IPS-18c (cell line): ENCODE results near the gene DCAF8L1.
"Not testable (repeated sequence)": the region's sequence is repeated elsewhere in the genome, so short reads cannot be mapped to it uniquely, and the experiment has no call there.

ENCODE experiments used
- H3K4me3 ChIP-seq: 2 replicates; pipeline ENCODE4 v1.7.0; 2013; ENCODE audit warnings: low read depth, mild to moderate bottlenecking, low read length, moderate library complexity; ENCODE audit not compliant: insufficient read depth
- H3K9me3 ChIP-seq: one replicate; pipeline ENCODE4 v1.6.1; 2013; ENCODE audit warnings: mild to moderate bottlenecking, low read length, moderate library complexity; ENCODE audit not compliant: control insufficient read depth, insufficient read depth

Gene DCAF8L1

DNA sequence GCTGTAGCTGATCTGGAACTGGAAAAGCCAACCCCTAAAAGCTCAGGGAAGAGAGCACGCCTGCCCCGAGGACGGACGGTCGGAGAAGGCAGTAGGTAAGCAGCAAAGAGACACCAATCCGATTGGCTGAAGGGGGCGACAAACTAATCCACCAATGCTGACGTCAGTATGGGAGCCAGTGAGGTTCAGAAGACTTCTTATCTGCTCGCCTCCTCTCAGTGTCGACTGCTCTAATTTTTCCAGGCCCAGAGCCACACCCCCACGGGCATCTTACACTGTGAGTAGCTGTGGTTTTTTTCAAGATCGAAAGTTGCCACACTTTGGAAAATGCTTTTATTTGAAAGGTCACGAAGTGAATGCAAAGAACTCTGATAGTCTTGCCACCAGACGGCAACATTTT, at the start of gene DCAF8L1:
TSS of gene DCAF8L1 (minus strand) at position 101 of the 400 bp plus-strand sequence. CDS start 115 bp downstream, outside the sequence.
- no peaks in the 10 kb centered on the region for H3K9me3 ChIP-seq
- H3K4me3 ChIP-seq, result no peak within 1 kb of the TSS

DNA sequence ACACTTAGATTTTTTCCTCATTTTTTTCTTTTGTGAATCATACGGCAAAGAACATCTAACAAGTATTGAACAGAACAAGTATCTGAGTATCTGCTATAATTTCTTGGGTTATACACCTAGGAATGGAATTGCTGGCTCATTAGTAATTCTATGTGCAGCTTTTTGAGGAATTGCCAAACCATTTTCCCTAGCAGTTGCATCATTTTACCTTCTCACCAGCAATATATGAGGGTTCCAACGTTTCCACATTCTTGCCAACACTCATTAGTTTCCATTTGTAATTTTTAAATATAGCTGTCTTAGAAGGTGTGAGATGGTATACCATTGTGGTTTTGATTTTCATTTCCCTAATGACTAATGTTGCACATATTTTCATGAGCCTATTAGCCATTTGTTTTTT, 41.1 kb upstream of the DCAF8L1 start:
- Histone ChIP-seq H3K9me3 (peaks cover 2% of the 10 kb centered on the region), H3K4me3 (no peak overlapping the region)

DNA sequence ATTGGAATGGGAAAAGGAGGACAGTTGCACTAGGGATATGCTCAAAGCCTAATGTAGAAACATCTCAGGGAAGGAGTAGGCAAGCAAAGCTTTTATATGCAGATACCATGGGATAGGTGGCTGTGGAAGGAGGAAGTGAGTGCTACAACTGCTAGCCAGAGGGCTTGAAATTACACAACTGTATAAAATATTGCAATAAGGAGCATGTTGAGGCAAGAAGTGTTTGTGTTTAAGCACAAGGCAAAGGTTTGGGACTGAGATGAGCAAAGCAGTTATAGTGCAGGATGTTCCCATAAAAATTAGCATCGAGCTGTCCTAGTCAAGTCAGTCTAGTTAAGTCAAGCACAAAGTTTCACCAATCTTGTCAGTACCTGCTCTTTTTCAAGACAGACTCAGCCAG, 35.6 kb upstream of the DCAF8L1 start:
- H3K4me3 ChIP-seq, result no peak overlapping the region
- no peaks in the 10 kb centered on the region for H3K9me3 ChIP-seq

DNA sequence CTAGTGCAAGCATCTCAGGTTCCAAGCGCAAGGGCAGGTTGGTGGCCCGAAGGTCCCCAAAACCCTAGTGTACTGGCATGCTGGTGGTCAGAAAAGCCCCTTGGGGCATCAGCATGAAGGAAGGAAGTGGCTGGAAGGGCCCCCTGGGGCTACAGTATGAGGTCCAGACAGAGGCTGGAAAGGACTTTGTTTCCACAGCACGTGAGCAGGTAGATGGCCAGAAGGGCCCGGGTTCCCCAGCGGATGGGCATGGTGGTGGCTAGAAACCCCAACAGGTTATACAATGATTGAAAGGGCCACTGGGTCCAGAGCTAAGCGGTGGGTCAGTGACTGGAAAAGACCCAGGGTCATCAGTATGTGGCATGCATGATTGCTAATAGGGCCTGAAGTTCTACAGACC, 34.7 kb upstream of the DCAF8L1 start:
- Histone ChIP-seq H3K9me3 (no peaks in the 10 kb centered on the region), H3K4me3 (no peak overlapping the region)

DNA sequence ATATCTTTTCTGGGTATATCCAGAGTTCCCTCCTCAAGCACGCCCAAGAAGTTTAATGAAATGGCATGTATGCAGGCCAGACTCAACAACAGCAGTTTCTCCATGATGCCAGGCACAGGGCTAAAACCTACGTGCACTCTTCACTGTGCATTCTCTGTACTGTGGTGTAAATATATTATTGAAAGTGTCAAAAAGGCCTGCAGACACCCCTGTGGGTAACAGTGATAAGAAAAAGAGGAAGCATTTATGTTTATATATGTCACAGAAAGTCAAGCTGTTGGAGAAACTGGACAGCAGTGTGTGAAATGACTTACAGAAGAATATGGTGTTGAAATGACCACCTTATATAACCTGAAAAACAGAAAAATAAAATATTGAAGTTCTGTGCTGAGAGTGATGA, 29.6 kb upstream of the DCAF8L1 start:
- Histone ChIP-seq H3K9me3 (no peaks in the 10 kb centered on the region), H3K4me3 (no peak overlapping the region)

DNA sequence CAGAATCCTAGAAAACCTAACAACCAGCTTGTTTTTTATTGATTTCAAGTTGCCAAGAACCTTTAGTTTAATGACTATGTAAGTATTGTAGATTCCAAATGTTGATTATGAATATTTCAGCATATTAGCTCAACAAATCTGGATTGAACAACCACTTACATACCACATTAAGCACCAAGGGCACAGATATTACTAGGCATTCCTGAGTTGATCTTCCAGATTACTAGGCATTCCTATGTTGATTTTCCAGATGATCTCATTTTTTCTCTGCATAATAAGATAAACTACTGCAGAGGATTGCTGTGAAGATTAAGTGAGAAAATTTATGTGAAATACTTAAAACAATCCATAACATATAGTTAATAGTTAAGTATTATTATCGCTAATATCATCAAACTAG, 17.4 kb upstream of the DCAF8L1 start:
- Histone ChIP-seq H3K9me3 (no peaks in the 10 kb centered on the region), H3K4me3 (no peak overlapping the region)

DNA sequence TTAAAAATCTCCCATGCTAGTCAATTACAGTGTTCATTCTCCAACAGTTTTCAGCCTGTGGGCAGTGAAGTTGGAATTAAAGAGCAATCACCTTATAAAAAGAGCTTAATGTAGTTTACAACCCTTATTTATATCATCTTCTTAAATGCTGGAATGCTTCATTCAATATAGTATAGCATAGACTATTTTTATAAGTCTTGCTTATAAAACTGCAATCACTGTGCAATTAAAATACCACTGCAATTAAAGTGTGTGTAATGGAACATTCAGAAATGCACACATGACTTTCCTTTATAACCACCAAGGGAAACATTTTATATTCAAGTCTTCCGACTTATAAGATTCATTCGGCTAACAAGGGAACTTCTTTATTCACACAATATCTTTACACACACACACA, 16.4 kb upstream of the DCAF8L1 start:
- Histone ChIP-seq H3K4me3 (no peak overlapping the region), H3K9me3 (no peaks in the 10 kb centered on the region)

DNA sequence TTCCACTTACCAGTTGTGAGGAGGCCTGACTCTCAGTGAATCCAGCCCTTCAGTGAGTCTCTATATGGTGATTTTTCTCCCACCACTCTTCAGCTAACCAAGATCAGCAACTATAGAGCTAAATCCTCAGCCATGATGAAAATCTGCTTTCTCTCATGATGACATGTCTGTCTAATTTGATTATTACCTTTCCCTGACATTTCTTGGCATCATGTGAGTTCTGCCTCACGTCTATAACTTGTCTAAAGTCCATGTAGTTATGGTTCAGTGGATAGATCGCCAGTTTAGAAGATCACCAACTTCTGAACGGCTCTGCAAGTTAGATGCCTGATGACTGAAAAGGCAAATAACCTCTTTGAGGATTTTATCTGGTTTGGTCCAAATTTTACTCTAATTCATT, 14.9 kb upstream of the DCAF8L1 start:
- no peak overlapping the region for H3K4me3 ChIP-seq
- no peaks in the 10 kb centered on the region for H3K9me3 ChIP-seq

DNA sequence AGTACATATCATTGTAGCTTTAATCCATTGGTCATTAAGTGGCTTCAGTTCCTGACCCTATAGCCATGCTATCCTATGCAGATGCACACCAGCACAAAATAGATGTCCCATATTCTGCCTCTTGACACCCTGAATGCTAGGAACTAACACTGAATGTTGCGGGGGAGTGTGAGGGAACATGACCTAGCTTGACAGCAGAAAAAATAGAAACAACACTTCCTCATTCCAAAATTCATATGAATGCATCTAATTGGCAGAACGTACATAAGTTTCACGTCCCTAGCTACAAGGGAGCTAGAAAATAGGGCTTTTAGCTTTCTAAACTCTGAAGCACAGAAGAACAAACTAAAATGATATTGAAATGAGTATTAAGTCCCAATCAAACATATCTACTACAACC, 14.4 kb upstream of the DCAF8L1 start:
- H3K4me3 ChIP-seq, result no peak overlapping the region
- no peaks in the 10 kb centered on the region for H3K9me3 ChIP-seq

DNA sequence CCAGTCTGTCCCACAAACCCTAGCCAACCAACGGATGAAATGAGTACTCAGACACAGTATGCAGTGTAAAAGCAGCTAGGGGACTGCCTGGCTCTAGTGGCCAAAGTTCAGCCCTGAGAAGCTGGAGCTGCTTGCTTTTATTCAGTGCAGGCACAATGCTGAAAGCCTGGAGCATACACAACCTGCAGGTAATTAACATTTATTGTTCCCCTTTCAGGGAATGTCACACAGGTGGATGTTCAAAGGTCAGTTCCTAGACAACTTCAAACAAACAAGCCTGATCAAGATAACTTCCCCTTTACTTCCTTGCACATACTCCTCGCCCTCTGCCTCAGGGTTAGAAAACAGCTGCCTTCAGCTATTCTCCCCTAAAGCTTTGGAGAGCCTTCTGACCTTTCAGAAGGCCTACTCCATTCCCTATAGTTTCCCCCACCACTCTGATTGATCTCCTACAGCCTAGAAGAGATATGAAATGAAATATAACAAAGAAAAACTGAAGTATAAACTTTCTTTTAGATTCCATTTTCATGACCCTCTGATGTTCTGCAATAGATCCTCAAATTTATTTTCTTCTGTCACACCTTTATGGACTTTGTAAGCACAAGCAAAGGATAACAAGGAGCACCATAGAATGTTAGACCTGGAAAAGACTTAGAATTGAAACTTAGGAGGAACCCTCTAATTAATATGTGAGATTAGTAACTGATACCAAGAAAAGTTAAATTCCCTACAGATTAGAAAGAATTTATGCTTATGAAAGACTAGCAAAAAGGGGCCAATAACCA, 6.8 kb upstream of the DCAF8L1 start:
- Histone ChIP-seq H3K9me3 (no peaks in the 10 kb centered on the region), H3K4me3 (no peak overlapping the region)

DNA sequence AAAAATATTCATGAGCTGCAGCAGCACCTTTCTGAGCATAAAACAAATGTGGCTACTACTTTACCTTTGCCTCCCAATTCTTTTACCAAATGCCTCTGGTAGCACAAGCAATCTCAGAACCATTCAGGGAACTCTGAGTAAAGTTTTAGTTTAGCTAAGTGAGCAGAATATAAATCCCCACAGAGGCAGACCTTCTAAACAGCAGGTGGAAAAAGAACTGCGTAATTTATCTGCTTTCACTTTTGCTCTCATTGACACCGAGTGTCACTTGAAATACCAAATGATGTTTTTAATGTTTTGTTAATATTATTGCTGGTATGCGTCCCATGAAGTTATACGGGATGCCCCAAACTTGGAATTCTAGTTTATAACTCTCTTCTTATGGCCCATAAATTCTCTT, 4.3 kb downstream of the DCAF8L1 start:
- H3K4me3 ChIP-seq, H3K9me3 ChIP-seq: not testable (repeated sequence)

DNA sequence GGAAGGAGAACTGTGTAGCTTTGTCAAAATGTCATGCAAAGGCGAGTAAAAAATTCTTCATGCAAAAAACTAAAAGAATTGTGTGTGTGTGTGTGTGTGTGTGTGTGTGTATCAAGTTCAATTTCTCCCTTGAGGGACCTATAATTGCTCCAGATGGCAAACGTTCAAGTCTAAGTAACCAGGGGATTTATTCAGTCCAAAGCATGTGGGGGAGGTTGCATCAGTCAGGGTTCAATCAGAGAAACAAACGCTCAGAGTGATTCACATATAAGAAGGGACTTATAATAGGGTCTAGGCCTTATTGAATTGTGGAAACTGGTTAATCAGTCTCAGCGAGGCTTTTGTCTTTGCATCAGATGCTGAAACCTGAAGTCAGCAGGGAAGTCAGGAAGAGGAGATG, 5.0 kb downstream of the DCAF8L1 start:
- H3K9me3 ChIP-seq, result peaks cover 2% of the 10 kb centered on the region
- H3K4me3 ChIP-seq, result no peak overlapping the region

DNA sequence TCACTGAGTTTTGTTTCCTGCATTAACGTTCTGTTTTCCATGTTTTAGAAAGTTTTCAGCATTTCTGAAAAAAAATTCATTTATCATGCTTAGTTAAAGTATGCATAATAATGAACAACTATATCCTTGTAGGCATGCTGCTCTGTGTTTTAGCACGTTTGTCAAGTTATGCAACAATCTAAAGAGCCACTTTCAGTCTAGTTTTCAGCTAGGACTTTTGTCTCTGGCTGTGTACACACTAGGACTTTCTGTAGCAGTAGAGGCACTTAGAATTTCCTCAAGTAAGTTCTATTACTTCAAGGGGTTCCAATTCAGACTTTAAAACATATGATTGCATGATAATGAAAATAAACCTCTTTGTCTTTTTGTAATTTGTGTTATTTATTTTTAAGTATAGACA, 12.4 kb downstream of the DCAF8L1 start:
- no peak overlapping the region for H3K4me3 ChIP-seq
- peaks cover 2% of the 10 kb centered on the region for H3K9me3 ChIP-seq

DNA sequence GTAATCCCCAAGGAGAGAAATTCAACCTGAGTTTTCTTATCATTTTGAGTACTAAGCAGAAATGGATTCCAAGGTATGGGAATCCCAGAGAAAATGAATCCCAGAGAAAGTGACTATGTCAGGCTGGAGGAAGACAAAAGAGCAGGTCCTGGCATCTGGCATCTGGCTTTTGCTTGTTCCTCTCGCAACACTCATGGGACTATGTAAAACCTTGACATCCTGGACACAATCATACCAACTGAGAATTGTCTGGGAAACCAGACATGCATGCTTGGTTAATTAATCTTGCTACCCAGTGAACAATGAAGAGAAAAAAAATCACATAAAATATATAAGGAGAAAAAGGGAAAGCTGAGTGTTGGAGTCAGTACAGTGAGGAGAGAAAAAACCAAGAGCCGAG, 12.9 kb downstream of the DCAF8L1 start:
- H3K4me3 ChIP-seq, result no peak overlapping the region
- peaks cover 2% of the 10 kb centered on the region for H3K9me3 ChIP-seq

DNA sequence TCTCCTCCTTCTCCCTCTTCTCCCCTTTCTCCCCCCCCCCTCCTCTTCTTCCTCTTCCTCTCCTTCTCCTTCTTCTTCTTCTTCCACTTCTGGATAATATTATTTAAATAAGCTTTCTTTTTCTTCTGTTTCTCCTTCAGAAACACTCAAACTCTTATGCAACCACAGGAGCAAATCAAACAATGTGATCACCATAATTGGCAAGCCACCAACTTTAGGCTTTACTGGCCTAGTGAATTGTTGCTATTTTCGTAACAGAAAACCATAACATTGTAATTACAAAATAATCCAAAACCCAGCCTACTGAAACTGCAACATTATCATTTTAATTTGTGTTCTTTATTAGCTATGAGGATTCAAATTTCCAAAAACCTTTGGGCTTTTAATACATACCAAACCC, 14.3 kb downstream of the DCAF8L1 start:
- H3K9me3 ChIP-seq, result peaks cover 2% of the 10 kb centered on the region
- no peak overlapping the region for H3K4me3 ChIP-seq

DNA sequence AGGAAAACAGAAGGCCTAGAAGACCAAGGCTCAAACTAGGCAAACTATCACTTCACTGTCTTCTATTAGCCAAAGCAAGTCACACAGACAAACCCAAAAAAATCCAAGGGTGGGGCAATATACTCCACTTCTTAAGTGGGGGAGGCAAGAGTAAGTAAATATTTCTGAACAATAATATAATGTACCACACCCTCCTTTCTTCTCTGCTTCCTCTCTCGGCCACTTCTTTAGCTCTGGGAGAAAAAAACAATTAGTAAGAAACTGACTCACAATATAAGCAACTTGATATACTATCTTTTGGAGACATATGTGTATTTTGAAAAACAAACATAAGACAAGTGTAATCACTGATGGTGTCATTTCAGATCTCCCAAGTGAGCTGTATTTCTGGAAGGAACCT, 14.8 kb downstream of the DCAF8L1 start:
- Histone ChIP-seq H3K4me3 (no peak overlapping the region), H3K9me3 (peaks cover 5% of the 10 kb centered on the region)

DNA sequence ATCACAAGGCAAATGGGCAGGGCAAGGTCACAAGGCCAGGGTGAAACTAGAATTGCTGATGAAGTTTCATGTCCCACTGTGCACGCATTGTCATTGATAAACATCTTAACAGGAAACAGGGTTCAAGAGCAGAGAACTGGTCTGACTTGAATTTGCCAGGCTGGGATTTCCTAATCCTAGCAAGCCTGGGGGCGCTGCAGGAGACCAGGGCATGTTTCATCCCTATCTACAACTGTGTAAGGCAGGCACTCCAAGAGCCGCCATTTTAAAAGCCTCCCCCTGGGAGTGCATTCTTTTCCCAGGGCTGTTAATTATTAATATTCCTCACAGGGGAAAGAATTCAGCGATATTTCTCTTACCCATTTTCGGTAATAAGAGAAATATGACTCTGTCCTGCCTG, 15.9 kb downstream of the DCAF8L1 start:
- H3K4me3 ChIP-seq, result not testable (repeated sequence)
- H3K9me3 ChIP-seq, result peaks cover 10% of the 10 kb centered on the region

DNA sequence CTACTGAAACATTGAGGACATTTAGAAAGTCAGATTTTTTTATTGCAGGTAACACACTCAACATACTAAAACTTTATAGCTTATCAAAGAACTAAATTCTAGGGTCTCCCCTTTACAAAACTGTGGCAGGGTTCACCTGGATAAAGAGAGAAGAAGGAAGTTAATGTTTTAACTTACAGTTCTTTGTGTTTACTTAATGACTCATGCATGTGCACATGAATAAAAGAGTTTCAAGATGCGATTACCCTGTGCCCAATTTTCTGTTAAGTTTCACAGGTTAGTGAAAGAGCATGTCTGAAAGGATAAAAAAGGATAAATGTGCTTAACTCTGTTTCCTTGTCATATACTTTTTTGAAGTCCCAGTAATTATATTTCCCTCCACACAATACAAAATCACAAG, 16.8 kb downstream of the DCAF8L1 start:
- Histone ChIP-seq H3K4me3 (no peak overlapping the region), H3K9me3 (peaks cover 10% of the 10 kb centered on the region)

DNA sequence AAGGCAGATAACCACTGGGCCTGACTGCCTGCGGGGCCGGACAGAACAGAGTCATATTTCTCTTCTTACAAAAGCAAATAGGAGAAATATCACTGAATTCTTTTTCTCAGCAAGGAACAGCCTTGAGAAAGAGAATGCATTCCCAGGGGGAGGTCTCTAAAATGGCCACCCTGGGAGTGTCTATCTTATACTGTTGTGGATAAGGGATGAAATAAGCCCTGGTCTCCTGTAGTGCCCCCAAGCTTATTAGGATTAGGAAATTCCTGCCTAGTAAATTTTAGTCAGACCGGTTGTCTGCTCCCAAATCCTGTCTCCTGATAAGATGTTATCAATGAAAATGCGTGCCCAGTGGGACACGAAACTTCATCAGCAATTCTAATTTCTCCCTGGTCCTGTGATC, 20.8 kb downstream of the DCAF8L1 start:
- H3K4me3 ChIP-seq, result not testable (repeated sequence)
- H3K9me3 ChIP-seq, result peaks cover 10% of the 10 kb centered on the region
